Measurements from ENCODE around the gene CNP. TPM values are rescaled to one million over a fixed set of nuclear protein-coding genes. Genes with fewer than 3 reads are reported as not detected.
A peak's percentile ranks its signal among the peaks of the same experiment; 100 is the strongest.

The CNP gene
- total RNA-seq, 6 experiments from 2014 or later, result 30.1 to 42.7 (median 33.0) TPM

DNA sequence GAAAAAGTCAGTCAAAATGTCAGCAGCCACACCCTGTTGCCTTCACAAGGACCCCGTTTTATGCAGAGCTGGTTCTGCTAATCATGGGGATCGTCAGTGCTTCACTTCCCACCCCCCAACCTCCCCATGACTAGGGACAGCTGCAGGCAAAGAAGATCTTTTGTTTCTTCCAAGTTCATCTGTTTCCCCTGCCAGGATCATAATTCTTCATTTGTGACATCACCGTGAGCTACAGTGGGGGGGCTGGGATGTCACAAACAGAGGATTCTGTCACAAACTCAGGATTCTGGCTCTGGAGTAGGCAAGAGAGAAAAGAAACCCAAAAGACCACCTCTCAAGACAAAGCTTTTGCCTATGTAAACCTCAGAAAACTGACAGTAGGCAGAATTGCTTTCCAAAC lies 26.0 kb downstream of the CNP start:
- intact Hi-C loops (cut with DNase I), result no loop called here
- Histone ChIP-seq H3K27ac (no peak overlapping the region), H3K27me3 (no peaks in the 10 kb centered on the region), H3K9me3 (no peaks in the 10 kb centered on the region), H3K4me1 (peaks cover 0 to 30% (median 15%) of the 10 kb centered on the region in 4 donors), H3K36me3 (peaks cover 17 to 74% (median 35%) of the 10 kb centered on the region in 4 donors), H3K4me3 (no peak overlapping the region)
- WGBS (ENCODE audit: insufficient coverage, low coverage, low lambda C conversion rate, missing lambda C conversion rate), result 79% methylated on average over 3 of the region's 3 CpGs
- TF ChIP-seq POLR2A (IDR thresholded peaks at IDR 0.05), result no peak
- TF ChIP-seq, protein P1, sequence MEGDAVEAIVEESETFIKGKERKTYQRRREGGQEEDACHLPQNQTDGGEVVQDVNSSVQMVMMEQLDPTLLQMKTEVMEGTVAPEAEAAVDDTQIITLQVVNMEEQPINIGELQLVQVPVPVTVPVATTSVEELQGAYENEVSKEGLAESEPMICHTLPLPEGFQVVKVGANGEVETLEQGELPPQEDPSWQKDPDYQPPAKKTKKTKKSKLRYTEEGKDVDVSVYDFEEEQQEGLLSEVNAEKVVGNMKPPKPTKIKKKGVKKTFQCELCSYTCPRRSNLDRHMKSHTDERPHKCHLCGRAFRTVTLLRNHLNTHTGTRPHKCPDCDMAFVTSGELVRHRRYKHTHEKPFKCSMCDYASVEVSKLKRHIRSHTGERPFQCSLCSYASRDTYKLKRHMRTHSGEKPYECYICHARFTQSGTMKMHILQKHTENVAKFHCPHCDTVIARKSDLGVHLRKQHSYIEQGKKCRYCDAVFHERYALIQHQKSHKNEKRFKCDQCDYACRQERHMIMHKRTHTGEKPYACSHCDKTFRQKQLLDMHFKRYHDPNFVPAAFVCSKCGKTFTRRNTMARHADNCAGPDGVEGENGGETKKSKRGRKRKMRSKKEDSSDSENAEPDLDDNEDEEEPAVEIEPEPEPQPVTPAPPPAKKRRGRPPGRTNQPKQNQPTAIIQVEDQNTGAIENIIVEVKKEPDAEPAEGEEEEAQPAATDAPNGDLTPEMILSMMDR (IDR thresholded peaks at IDR 0.05), result no peak
- no peak for ATAC-seq
- DNase-seq, result no peak

DNA sequence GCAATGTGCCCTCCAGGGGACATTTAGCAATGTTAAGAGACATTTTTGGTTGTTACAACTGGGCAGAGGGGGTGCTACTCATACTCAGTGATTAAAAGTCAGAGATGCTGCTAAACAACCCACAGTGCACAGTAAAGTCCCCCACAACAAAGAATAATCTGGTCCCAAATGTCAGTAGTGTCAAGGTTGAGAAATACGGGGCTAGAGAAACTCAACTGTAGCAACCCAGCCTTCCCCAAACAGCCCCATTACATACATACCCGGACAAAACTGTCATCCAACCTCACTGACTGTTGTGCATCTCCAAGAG lies 30.2 kb downstream of the CNP start:
- intact Hi-C loops (cut with DNase I), result no loop called here
- 80% methylated on average over 2 of the region's 2 CpGs for WGBS (ENCODE audit: insufficient coverage, low coverage, low lambda C conversion rate, missing lambda C conversion rate)

DNA sequence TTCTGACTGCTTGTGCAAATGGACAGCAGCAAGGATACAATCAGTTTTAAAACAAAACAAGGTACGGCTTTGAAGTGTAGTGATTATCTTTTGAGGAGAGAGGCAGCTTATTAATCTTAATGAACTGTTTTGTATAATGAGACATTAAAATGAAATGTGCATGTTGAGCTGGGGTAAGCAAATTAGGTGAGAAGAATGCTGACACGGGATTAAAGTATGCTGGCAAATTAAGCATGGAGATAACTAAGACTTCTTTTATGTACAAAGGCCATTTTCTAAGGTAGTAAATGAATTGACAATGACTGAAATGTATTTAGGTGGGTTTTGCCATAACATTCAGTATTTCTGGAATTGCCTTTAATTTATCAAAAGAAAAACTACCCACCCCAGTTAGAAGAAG lies 31.9 kb downstream of the CNP start:
- intact Hi-C loops (cut with DNase I), result no loop called here
- H3K4me3 ChIP-seq, result no peak overlapping the region
- H3K27me3 ChIP-seq, result no peaks in the 10 kb centered on the region
- no peak overlapping the region for H3K27ac ChIP-seq
- TF ChIP-seq, protein P1 (IDR thresholded peaks at IDR 0.05), result no peak
- no peak for TF ChIP-seq POLR2A (IDR thresholded peaks at IDR 0.05)
- ATAC-seq (no peak), DNase-seq (no peak)
- no peaks in the 10 kb centered on the region for H3K9me3 ChIP-seq
- WGBS (ENCODE audit: insufficient coverage, low coverage, low lambda C conversion rate, missing lambda C conversion rate), result 57% methylated on average over 2 of the region's 2 CpGs
- peaks cover 16 to 69% (median 30%) of the 10 kb centered on the region in 4 donors for H3K36me3 ChIP-seq
- peaks cover 0 to 13% (median 5%) of the 10 kb centered on the region in 4 donors for H3K4me1 ChIP-seq

More for the DNA sequence above, 30.2 kb downstream of the CNP start:
- DNase-seq (no peak), ATAC-seq (no peak)
- peaks cover 16 to 80% (median 36%) of the 10 kb centered on the region in 4 donors for H3K36me3 ChIP-seq
- H3K4me1 ChIP-seq, result no peaks in the 10 kb centered on the region
- H3K27me3 ChIP-seq, result no peaks in the 10 kb centered on the region
- no peak overlapping the region for H3K27ac ChIP-seq
- H3K4me3 ChIP-seq, result no peak overlapping the region
- no peak for TF ChIP-seq POLR2A (IDR thresholded peaks at IDR 0.05)
- TF ChIP-seq, protein P1 (IDR thresholded peaks at IDR 0.05), result no peak
- H3K9me3 ChIP-seq, result no peaks in the 10 kb centered on the region

DNA sequence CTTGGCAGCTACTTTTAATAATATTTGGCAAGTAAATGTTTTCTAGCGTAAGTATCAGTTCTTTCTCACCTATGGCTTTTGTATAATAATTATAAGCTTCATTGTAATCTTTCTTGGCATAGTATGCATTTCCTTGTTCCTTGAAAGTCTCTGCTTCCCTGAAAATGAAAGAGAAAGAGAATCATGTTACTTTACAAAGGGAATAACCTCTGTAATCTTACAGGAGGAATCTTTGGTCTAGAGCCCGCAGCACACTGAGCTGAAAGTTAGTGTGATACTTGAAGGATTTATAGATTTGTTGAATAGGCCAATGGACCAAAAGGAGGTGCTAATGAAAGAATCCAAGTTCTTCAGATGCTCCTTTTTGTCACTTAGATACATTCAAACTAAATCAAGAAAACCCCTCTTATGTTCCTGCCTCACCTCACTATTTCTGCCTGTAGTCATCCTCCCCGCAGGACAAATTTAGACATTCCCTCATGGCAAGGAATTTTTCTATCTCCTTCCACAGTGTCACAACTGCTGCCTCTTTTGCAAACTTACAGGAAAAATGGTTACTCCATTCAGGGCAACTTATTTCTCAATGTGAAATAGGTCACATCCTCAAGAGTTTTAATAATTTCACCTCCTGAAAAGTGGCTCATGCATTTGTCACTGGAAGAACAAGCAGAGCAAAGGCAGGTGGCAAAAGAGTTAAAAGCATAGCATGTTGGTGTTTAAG lies 34.0 kb downstream of the CNP start:
- WGBS (ENCODE audit: insufficient coverage, low coverage, low lambda C conversion rate, missing lambda C conversion rate), result 61% methylated on average over 3 of the region's 3 CpGs
- intact Hi-C loops (cut with DNase I), result no loop called here
- TF ChIP-seq, protein P1 (IDR thresholded peaks at IDR 0.05), result no peak
- TF ChIP-seq POLR2A (IDR thresholded peaks at IDR 0.05), result no peak
- Histone ChIP-seq H3K4me3 (no peak overlapping the region), H3K27me3 (no peaks in the 10 kb centered on the region), H3K27ac (peak overlapping the region in 1 of 3 donors; percentile 5), H3K36me3 (peaks cover 13 to 53% (median 23%) of the 10 kb centered on the region in 4 donors), H3K4me1 (peaks cover 0 to 23% (median 5%) of the 10 kb centered on the region in 4 donors), H3K9me3 (no peaks in the 10 kb centered on the region)
- peak in 3 of 4 donors; percentile 19 to 52 (median 45) for ATAC-seq
- no peak for DNase-seq
